IMR-90 (cell line): ENCODE measurements around the gene NRP2. TPM values are rescaled to one million over a fixed set of nuclear protein-coding genes. Genes with fewer than 3 reads are reported as not detected.

Source experiments
- ATAC-seq: fragments of 200-7000 bp; cut with Tn5 transposase; 2 replicates; pipeline ENCODE4 v1.9.1; 2020; ENCODE audit warnings: low read depth, mild to moderate bottlenecking, moderate library complexity
- BruUV-seq: library from RNA; stranded (reverse); fragments of 400-500 nt; replicated peaks from 2 replicates; lab custom pipeline; 2021; lab: Mats Ljungman, UMichigan
- CTCF ChIA-PET: fragments of 300-600 bp; formaldehyde crosslinking; extraction: SDS; loops from one replicate; lab custom pipeline; 2021; ENCODE audit warnings: antibody characterized with exemption; lab: Yijun Ruan, JAX
- POLR2A ChIA-PET: fragments of 300-600 bp; sonication (Branson Sonifier 250); formaldehyde crosslinking; loops from one replicate; lab custom pipeline; 2022; ENCODE audit warnings: antibody characterized with exemption; ENCODE audit not compliant: unreplicated experiment; lab: Charles Lee
- DNase-seq: peaks from one replicate; pipeline ENCODE4 v3.0.0; 2013
- H2AFZ ChIP-seq: replicated peaks from 2 replicates; pipeline ENCODE3; 2013; ENCODE audit warnings: low read length, mild to moderate bottlenecking; ENCODE audit not compliant: poor library complexity
- H2AK5ac ChIP-seq: 2 replicates; pipeline ENCODE4 v1.6.1; 2013; ENCODE audit warnings: low read depth, low read length, inconsistent platforms
- H2AK9ac ChIP-seq: replicated peaks from 2 replicates; pipeline ENCODE3; 2013; ENCODE audit warnings: mild to moderate bottlenecking, low read depth, low read length, moderate library complexity; ENCODE audit not compliant: poor library complexity
- H2BK120ac ChIP-seq: 2 replicates; pipeline ENCODE4 v1.6.1; 2013; ENCODE audit warnings: low read depth, low read length, inconsistent platforms
- H2BK15ac ChIP-seq: 3 replicates; pipeline ENCODE4 v1.6.1; 2013; ENCODE audit warnings: low read depth, low read length, inconsistent platforms
- H2BK20ac ChIP-seq: 2 replicates; pipeline ENCODE4 v1.6.1; 2013; ENCODE audit warnings: low read depth, mild to moderate bottlenecking, inconsistent platforms, low read length, moderate library complexity
- H2BK5ac ChIP-seq: 2 replicates; pipeline ENCODE4 v1.6.1; 2013; ENCODE audit warnings: mild to moderate bottlenecking, low read depth, low read length, inconsistent platforms; ENCODE audit not compliant: poor library complexity, severe bottlenecking
- H3K14ac ChIP-seq: replicated peaks from 2 replicates; pipeline ENCODE4 v1.6.1; 2013; ENCODE audit warnings: low read depth, low read length, inconsistent platforms
- H3K18ac ChIP-seq: 2 replicates; pipeline ENCODE4 v1.6.1; 2013; ENCODE audit warnings: low read depth, low read length, control low read depth
- H3K23ac ChIP-seq: 2 replicates; pipeline ENCODE4 v1.6.1; 2013; ENCODE audit warnings: low read depth, low read length, inconsistent platforms
- H3K27ac ChIP-seq: 2 replicates; pipeline ENCODE4 v1.5.1; 2013; ENCODE audit warnings: mild to moderate bottlenecking, control low read depth, low read length; ENCODE audit not compliant: insufficient read depth
- H3K27me3 ChIP-seq: 2 replicates; pipeline ENCODE4 v1.6.1; 2013; ENCODE audit warnings: low read length; ENCODE audit not compliant: control insufficient read depth, insufficient read depth
- H3K36me3 ChIP-seq: 2 replicates; pipeline ENCODE4 v1.6.1; 2013; ENCODE audit warnings: low read length, mixed read lengths; ENCODE audit not compliant: control insufficient read depth, insufficient read depth
- H3K4ac ChIP-seq: 2 replicates; pipeline ENCODE4 v1.6.1; 2013; ENCODE audit warnings: low read depth, low read length, inconsistent platforms
- H3K4me1 ChIP-seq: 2 replicates; pipeline ENCODE4 v1.6.1; 2013; ENCODE audit warnings: low read length, mixed read lengths; ENCODE audit not compliant: control insufficient read depth, insufficient read depth
- H3K4me2 ChIP-seq: 2 replicates; pipeline ENCODE4 v1.6.1; 2013; ENCODE audit warnings: low read depth, mild to moderate bottlenecking, control low read depth, low read length, moderate library complexity
- H3K4me3 ChIP-seq: 2 replicates; pipeline ENCODE4 v1.5.1; 2013; ENCODE audit warnings: low read depth, mild to moderate bottlenecking, control low read depth, low read length, moderate library complexity; ENCODE audit not compliant: insufficient read depth
- H3K56ac ChIP-seq: 2 replicates; pipeline ENCODE4 v1.6.1; 2013; ENCODE audit warnings: low read length, inconsistent platforms; ENCODE audit not compliant: insufficient read depth; ENCODE audit errors: extremely low read depth
- H3K79me1 ChIP-seq, 2 experiments: 2 replicates each; pipeline ENCODE4 v1.6.1; 2013; ENCODE audit warnings: low read length in 2 of 2, inconsistent platforms in 1 of 2, low read depth in 1 of 2
- H3K9ac ChIP-seq: 2 replicates; pipeline ENCODE4 v1.6.1; 2013; ENCODE audit warnings: low read depth, low read length, control low read depth
- H3K9me1 ChIP-seq: 2 replicates; pipeline ENCODE4 v1.6.1; 2013; ENCODE audit warnings: low read length, inconsistent platforms; ENCODE audit not compliant: insufficient read depth
- H3K9me3 ChIP-seq: 2 replicates; pipeline ENCODE4 v1.6.1; 2013; ENCODE audit warnings: low read length; ENCODE audit not compliant: control insufficient read depth, insufficient read depth
- H4K20me1 ChIP-seq: 2 replicates; pipeline ENCODE4 v1.6.1; 2013; ENCODE audit warnings: low read length, inconsistent platforms; ENCODE audit not compliant: insufficient read depth
- H4K5ac ChIP-seq: 2 replicates; pipeline ENCODE4 v1.6.1; 2013; ENCODE audit warnings: mild to moderate bottlenecking, low read depth, low read length, control low read depth
- H4K8ac ChIP-seq, 2 experiments: 2 replicates each; pipeline ENCODE4 v1.6.1; 2013; ENCODE audit warnings: low read depth in 2 of 2, low read length in 2 of 2, control low read depth in 1 of 2, inconsistent platforms in 1 of 2
- H4K91ac ChIP-seq: 2 replicates; pipeline ENCODE4 v1.6.1; 2013; ENCODE audit warnings: low read depth, low read length, inconsistent platforms; ENCODE audit not compliant: insufficient read depth
- BHLHE40 ChIP-seq: fragments of 150-350 bp; IDR thresholded peaks from 2 replicates; pipeline ENCODE4 v1.6.1; 2016; ENCODE audit warnings: mild to moderate bottlenecking, low read depth, low read length
- CEBPB ChIP-seq: IDR thresholded peaks from 2 replicates; pipeline ENCODE4 v1.6.1; 2012; ENCODE audit warnings: low read depth, low read length, improper control_type of control experiment
- CHD1 ChIP-seq: IDR thresholded peaks from 2 replicates; pipeline ENCODE4 v1.6.1; 2012; ENCODE audit warnings: low read depth, low read length, improper control_type of control experiment
- CTCF ChIP-seq: conservative IDR thresholded peaks from 2 replicates; pipeline ENCODE4 v1.5.1; 2012; ENCODE audit warnings: mild to moderate bottlenecking, low read depth, low read length, improper control_type of control experiment
- FOS ChIP-seq: fragments of 150-350 bp; IDR thresholded peaks from 2 replicates; pipeline ENCODE4 v1.6.1; 2016; ENCODE audit warnings: low read depth, low read length
- MAFK ChIP-seq: IDR thresholded peaks from 2 replicates; pipeline ENCODE4 v1.6.1; 2012; ENCODE audit warnings: low read depth, low read length, improper control_type of control experiment
- MAZ ChIP-seq: IDR thresholded peaks from 2 replicates; pipeline ENCODE4 v1.6.1; 2012; ENCODE audit warnings: low read depth, mild to moderate bottlenecking, low read length, improper control_type of control experiment, moderate library complexity, borderline replicate concordance
- MXI1 ChIP-seq: IDR thresholded peaks from 2 replicates; pipeline ENCODE4 v1.6.1; 2012; ENCODE audit warnings: low read depth, mild to moderate bottlenecking, low read length, moderate library complexity, borderline replicate concordance
- NFE2L2 ChIP-seq: fragments of 150-350 bp; IDR thresholded peaks from 2 replicates; pipeline ENCODE4 v1.6.1; 2016; ENCODE audit warnings: low read depth, mild to moderate bottlenecking, low read length
- POLR2A ChIP-seq: IDR thresholded peaks from 2 replicates; pipeline ENCODE4 v1.6.1; 2012; ENCODE audit warnings: mild to moderate bottlenecking, low read depth, low read length
- RAD21 ChIP-seq: IDR thresholded peaks from 2 replicates; pipeline ENCODE4 v1.6.1; 2012; ENCODE audit warnings: low read length, improper control_type of control experiment
- RCOR1 ChIP-seq: IDR thresholded peaks from 2 replicates; pipeline ENCODE4 v1.6.1; 2012; ENCODE audit warnings: mild to moderate bottlenecking, low read length, improper control_type of control experiment; ENCODE audit not compliant: insufficient replicate concordance
- RFX5 ChIP-seq: IDR thresholded peaks from 2 replicates; pipeline ENCODE4 v1.8.0; 2012; ENCODE audit warnings: low read depth, mild to moderate bottlenecking, low read length, moderate library complexity
- SMC3 ChIP-seq: fragments of 150-350 bp; IDR thresholded peaks from 2 replicates; pipeline ENCODE4 v1.6.1; 2016; ENCODE audit warnings: low read depth, mild to moderate bottlenecking, antibody characterized with exemption, low read length, moderate library complexity
- WGBS, 2 experiments: methylation state at CpG; one replicate each; pipeline versions ENCODE4 v1.1.5 to v1.1.7; 2013; ENCODE audit warnings: missing lambda C conversion rate in 2 of 2; ENCODE audit not compliant: insufficient read length in 1 of 2; ENCODE audit errors: extremely low coverage in 2 of 2; 5-methylcytosine and 5-hydroxymethylcytosine counted together
- dilution Hi-C: fragments of 300-500 bp; cut with HindIII; formaldehyde crosslinking; loops from one replicate; pipeline ENCODE4 v1.14.3; 2018; ENCODE audit warnings: low sequenced_read_pairs; ENCODE audit not compliant: unreplicated experiment
- in situ Hi-C: fragments of 300-500 bp; cut with MboI; formaldehyde crosslinking; loops from 3 replicates; pipeline ENCODE4 v1.14.3; 2019; ENCODE audit warnings: low sequenced_read_pairs, inconsistent platforms, mixed read lengths
- intact Hi-C: fragments of 100-400 bp; cut with micrococcal nuclease; formaldehyde crosslinking; loops from 2 replicates; pipeline ENCODE4 v1.10.0; 2022
- polyA plus RNA-seq, 3 experiments: library from polyadenylated mRNA; depleted of rRNA; stranded (reverse); fragments of >200 nt; gene quantifications; 2 replicates each; pipeline ENCODE4 v1.2.3, GENCODE V29; 2012; ENCODE audit warnings: low replicate concordance in 1 of 3
- total RNA-seq: library from RNA; depleted of rRNA; stranded (reverse); fragments of >200 nt; gene quantifications from 2 replicates; pipeline ENCODE4 v1.2.3, GENCODE V29; 2012
- TF ChIP-seq, protein P1 (sequence below): fragments of 150-350 bp; IDR thresholded peaks from 2 replicates; pipeline ENCODE4 v1.6.1; 2016; ENCODE audit warnings: low read depth, mild to moderate bottlenecking, low read length, moderate library complexity, borderline replicate concordance
- TF ChIP-seq, protein P2 (sequence below): fragments of 150-350 bp; IDR thresholded peaks from 2 replicates; pipeline ENCODE4 v1.6.1; 2017; ENCODE audit warnings: mild to moderate bottlenecking, antibody characterized with exemption, low read length, low read depth

Gene NRP2
- total and polyA plus RNA-seq, 2 of the 4 experiments (the other 2 are of a cell fraction): 46.4 to 51.3 TPM

DNA sequence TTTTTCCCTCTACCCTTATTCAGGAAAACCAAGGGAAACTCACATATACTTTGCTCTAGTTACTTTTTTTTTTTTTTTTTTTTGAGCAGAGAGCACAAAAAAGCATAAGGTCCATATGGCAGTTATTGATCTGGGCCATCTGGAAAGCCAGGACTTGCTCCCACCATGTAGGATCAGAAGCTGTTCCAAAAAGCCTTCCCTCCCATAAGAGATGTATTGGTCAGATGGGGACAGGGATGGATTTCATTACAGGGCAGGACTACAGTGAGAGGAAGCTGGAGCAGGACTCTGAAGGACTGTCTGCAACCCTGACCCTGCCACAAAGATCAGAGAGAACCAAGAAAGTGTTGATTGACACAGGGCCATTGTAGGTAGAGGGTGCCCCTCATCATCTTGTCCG lies 57.3 kb downstream of the NRP2 start:
- Histone ChIP-seq H3K14ac (no peak overlapping the region), H2BK5ac (no peak overlapping the region), H2BK20ac (no peak overlapping the region), H4K20me1 (no peaks in the 10 kb centered on the region), H2AK5ac (no peak overlapping the region), H4K91ac (no peak overlapping the region), H3K23ac (no peak overlapping the region), H3K27ac (no peak overlapping the region), H2BK120ac (no peak overlapping the region), H2BK15ac (no peak overlapping the region), H3K27me3 (no peaks in the 10 kb centered on the region), H4K8ac (no peak overlapping the region), H3K18ac (no peak overlapping the region), H4K5ac (no peak overlapping the region), H3K36me3 (peaks cover 68% of the 10 kb centered on the region), H3K4me1 (peaks cover 5% of the 10 kb centered on the region), H3K4ac (no peak overlapping the region), H3K9ac (no peak overlapping the region), H2AK9ac (no peak overlapping the region), H3K4me3 (no peak overlapping the region), H3K9me3 (no peaks in the 10 kb centered on the region), H3K4me2 (no peak overlapping the region), H2AFZ (no peak overlapping the region), H3K56ac (no peak overlapping the region), H3K9me1 (peaks cover 11% of the 10 kb centered on the region; the same call in 1 of the 2 replicates), H3K79me1 (peaks cover 0 to 5% of the 10 kb centered on the region in 2 experiments; a peak in 2 of 4 replicates)
- TF ChIP-seq MXI1 (no peak), RCOR1 (no peak), SMC3 (no peak), CEBPB (no peak), BHLHE40 (no peak), CHD1 (no peak), MAFK (no peak), RAD21 (no peak), POLR2A (no peak), RFX5 (no peak), FOS (no peak), CTCF (no peak), NFE2L2 (no peak), MAZ (no peak)
- TF ChIP-seq, protein P1, sequence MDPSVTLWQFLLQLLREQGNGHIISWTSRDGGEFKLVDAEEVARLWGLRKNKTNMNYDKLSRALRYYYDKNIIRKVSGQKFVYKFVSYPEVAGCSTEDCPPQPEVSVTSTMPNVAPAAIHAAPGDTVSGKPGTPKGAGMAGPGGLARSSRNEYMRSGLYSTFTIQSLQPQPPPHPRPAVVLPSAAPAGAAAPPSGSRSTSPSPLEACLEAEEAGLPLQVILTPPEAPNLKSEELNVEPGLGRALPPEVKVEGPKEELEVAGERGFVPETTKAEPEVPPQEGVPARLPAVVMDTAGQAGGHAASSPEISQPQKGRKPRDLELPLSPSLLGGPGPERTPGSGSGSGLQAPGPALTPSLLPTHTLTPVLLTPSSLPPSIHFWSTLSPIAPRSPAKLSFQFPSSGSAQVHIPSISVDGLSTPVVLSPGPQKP: no peak
- TF ChIP-seq, protein P2, sequence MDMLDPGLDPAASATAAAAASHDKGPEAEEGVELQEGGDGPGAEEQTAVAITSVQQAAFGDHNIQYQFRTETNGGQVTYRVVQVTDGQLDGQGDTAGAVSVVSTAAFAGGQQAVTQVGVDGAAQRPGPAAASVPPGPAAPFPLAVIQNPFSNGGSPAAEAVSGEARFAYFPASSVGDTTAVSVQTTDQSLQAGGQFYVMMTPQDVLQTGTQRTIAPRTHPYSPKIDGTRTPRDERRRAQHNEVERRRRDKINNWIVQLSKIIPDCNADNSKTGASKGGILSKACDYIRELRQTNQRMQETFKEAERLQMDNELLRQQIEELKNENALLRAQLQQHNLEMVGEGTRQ: no peak
- in situ Hi-C loops (no loop called here), dilution Hi-C loops (no loop called here), intact Hi-C loops (no loop called here)
- ChIA-PET POLR2A (no interaction called here), CTCF (no interaction called here)
- DNase-seq (no peak), ATAC-seq (no peak)
- BruUV-seq: no TSS peak
- 100% methylated on average over 1 of the region's 1 CpG; no CpG with 5 or more reads in 1 of the 2 experiments for WGBS, 2 experiments
